Loucy (cell line): ENCODE results near the gene COL4A5.

ENCODE experiments used
- EZH2phosphoT487 ChIP-seq: fragments of 200-600 bp; IDR thresholded peaks from 2 replicates; pipeline ENCODE4 v1.6.1; 2018; ENCODE audit warnings: antibody characterized with exemption, mild to moderate bottlenecking, moderate library complexity, borderline replicate concordance
- TF ChIP-seq, protein P1 (sequence below): fragments of 200-600 bp; sonication (generic); conservative IDR thresholded peaks from 2 replicates; pipeline ENCODE4 v1.5.1; 2014; ENCODE audit warnings: mild to moderate bottlenecking, antibody characterized with exemption, low read length

DNA sequence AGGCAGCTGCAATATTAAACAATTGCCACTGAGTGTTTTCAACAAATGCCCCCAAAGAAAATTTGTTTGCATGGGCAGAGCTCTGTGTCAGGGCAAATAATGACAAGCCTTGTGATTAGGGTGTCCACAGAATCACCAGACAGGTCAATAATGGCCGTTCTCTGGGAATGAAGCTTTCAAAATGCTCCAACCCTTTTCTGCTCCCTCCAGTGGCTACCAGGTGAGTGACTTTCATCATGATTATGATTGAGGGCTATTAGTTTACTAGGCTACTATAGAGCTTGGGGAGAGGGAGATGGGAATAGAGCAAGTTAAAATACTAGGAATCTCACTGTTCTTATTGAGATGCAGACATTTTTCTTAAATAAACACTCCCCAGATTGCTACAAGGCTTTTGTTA is 273.2 kb downstream of the COL4A5 start:
- TF ChIP-seq, protein P1, sequence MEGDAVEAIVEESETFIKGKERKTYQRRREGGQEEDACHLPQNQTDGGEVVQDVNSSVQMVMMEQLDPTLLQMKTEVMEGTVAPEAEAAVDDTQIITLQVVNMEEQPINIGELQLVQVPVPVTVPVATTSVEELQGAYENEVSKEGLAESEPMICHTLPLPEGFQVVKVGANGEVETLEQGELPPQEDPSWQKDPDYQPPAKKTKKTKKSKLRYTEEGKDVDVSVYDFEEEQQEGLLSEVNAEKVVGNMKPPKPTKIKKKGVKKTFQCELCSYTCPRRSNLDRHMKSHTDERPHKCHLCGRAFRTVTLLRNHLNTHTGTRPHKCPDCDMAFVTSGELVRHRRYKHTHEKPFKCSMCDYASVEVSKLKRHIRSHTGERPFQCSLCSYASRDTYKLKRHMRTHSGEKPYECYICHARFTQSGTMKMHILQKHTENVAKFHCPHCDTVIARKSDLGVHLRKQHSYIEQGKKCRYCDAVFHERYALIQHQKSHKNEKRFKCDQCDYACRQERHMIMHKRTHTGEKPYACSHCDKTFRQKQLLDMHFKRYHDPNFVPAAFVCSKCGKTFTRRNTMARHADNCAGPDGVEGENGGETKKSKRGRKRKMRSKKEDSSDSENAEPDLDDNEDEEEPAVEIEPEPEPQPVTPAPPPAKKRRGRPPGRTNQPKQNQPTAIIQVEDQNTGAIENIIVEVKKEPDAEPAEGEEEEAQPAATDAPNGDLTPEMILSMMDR: no peak
- no peak for TF ChIP-seq EZH2phosphoT487
